ENCODE data around the gene SUSD6. TPM values are rescaled to one million over a fixed set of nuclear protein-coding genes. Genes with fewer than 3 reads are reported as not detected.

The SUSD6 gene
- total RNA-seq, 1 experiment from 2014 or later = 3.7 TPM

- Histone ChIP-seq H2BK12ac (ENCODE audit: insufficient read length, low read depth, low read length) (no peak overlapping the region), H2BK120ac (ENCODE audit: low read depth, low read length, poor library complexity, severe bottlenecking) (no peak overlapping the region), H4K91ac (ENCODE audit: insufficient read length, low read depth, low read length) (no peak overlapping the region), H2AK5ac (ENCODE audit: insufficient read length, low read length) (no peak overlapping the region), H3K4me1 (ENCODE audit: insufficient read depth, low read length) (no peaks in the 10 kb centered on the region), H4K20me1 (ENCODE audit: control insufficient read depth, insufficient read depth, insufficient read length) (no peaks in the 10 kb centered on the region), H3K4me2 (ENCODE audit: insufficient read depth, insufficient read length, low read length) (no peak overlapping the region), H3K79me2 (ENCODE audit: insufficient read depth, low read length) (peaks cover 3% of the 10 kb centered on the region; the same call in 1 of the 2 replicates), H4K5ac (ENCODE audit: insufficient read length, low read depth, low read length) (no peak overlapping the region), H3K18ac (ENCODE audit: insufficient read length, low read depth, low read length) (no peak overlapping the region), H3K9ac (ENCODE audit: extremely low read depth, insufficient read length, low read length) (no peak overlapping the region), H2BK15ac (ENCODE audit: low read depth, low read length) (no peak overlapping the region), H2BK5ac (ENCODE audit: insufficient read length, low read length) (no peak overlapping the region), H2AFZ (ENCODE audit: low read length) (no peak overlapping the region), H4K8ac (replicated peaks; ENCODE audit: insufficient read length, low read depth, low read length) (no peak overlapping the region), H3K27ac (ENCODE audit: insufficient read length, low read depth, low read length) (no peak overlapping the region), H2BK20ac (ENCODE audit: low read depth, low read length, poor library complexity, severe bottlenecking) (no peak overlapping the region), H3K9me3 (ENCODE audit: control insufficient read depth, low read depth, low read length) (no peaks in the 10 kb centered on the region), H3K4ac (ENCODE audit: low read depth, low read length) (no peak overlapping the region), H3K27me3 (ENCODE audit: insufficient read depth, low read length) (no peaks in the 10 kb centered on the region; the same call in 1 of the 2 replicates), H3K79me1 (ENCODE audit: insufficient read depth, low read depth, low read length, poor library complexity, severe bottlenecking) (peaks cover 3% of the 10 kb centered on the region), H3K23me2 (ENCODE audit: insufficient read length, low read depth, low read length, poor library complexity, severe bottlenecking) (peaks cover 6% of the 10 kb centered on the region), H3T11ph (ENCODE audit: low read length) (no peak overlapping the region), H3K56ac (ENCODE audit: insufficient read length, low read depth, low read length) (no peak overlapping the region), H3K14ac (ENCODE audit: insufficient read depth, low read length) (no peak overlapping the region), H3K23ac (ENCODE audit: insufficient read length, low read depth, low read length) (no peak overlapping the region)
- peaks cover 15 to 20% of the 10 kb centered on the region in 2 experiments for H3K4me1 Mint-ChIP-seq
- H3K9me3 Mint-ChIP-seq = no peaks in the 10 kb centered on the region
- H3K4me3 Mint-ChIP-seq = no peak overlapping the region
- H3K36me3 Mint-ChIP-seq (ENCODE audit: insufficient read depth in 1 of 3, low read depth in 3 of 3) = peaks cover 14 to 18% (median 16%) of the 10 kb centered on the region in 3 experiments
- no peak overlapping the region for H3K27ac Mint-ChIP-seq
- WGBS (ENCODE audit: extremely low coverage, insufficient read length, low lambda C conversion rate) = no CpG with 5 or more reads among the region's 6 CpGs
- peaks cover 8% of the 10 kb centered on the region for H3K27me3 Mint-ChIP-seq (ENCODE audit: low read depth)
- DNase-seq = no peak
- TF ChIP-seq CTCF (conservative IDR thresholded peaks at IDR 0.05) = no peak
Measured at GRCh38 chr14:69763761-69764510, 152.5 kb downstream of the SUSD6 start.

Other genes starting within 250 kb of the SUSD6 start
- gene ERH, start 213.3 kb upstream of the SUSD6 start, total RNA-seq (2021) = 428 and 443 TPM in 2 replicates
- gene SLC39A9, start 212.9 kb upstream of the SUSD6 start, total RNA-seq (2021) = 39.8 and 42.2 TPM in 2 replicates
- gene PLEKHD1, start 126.9 kb upstream of the SUSD6 start, total RNA-seq (2021) = 0.29 and 0.37 TPM in 2 replicates
- 6.1 and 6.2 TPM in 2 replicates for gene CCDC177, start 36.7 kb upstream of the SUSD6 start, total RNA-seq (2021)
- gene SRSF5, start 155.5 kb downstream of the SUSD6 start, total RNA-seq (2021) = 364 and 389 TPM in 2 replicates
- not detected in 2 replicates for gene SLC10A1, start 185.6 kb downstream of the SUSD6 start, total RNA-seq (2021)